NT2/D1 (cell line): Measurements from ENCODE around the gene DCP2.

Experiments
- SUZ12 ChIP-seq: IDR thresholded peaks from 2 replicates; pipeline ENCODE4 v1.6.1; 2011; ENCODE audit not compliant: insufficient read length, insufficient read depth; ENCODE audit errors: extremely low read depth
- ZNF274 ChIP-seq: IDR thresholded peaks from 2 replicates; pipeline ENCODE4 v1.6.1; 2011; ENCODE audit warnings: mild to moderate bottlenecking, low read depth, low read length

- TF ChIP-seq ZNF274 (no peak), SUZ12 (no peak)
Observed at GRCh38 chr5:113061846-113062780, 85.5 kb downstream of the DCP2 start.
